GM12878 (cell line): ENCODE data around the gene DBNDD2.

Source experiments
- CTCF ChIP-seq, 3 experiments: IDR thresholded peaks in 2 of 3; conservative IDR thresholded peaks in 1 of 3; 2 replicates each; pipeline ENCODE4 v1.5.1; 2011; ENCODE audit warnings: low read depth in 3 of 3, low read length in 3 of 3, mild to moderate bottlenecking in 3 of 3, control low read depth in 2 of 3, moderate library complexity in 2 of 3, inconsistent platforms in 1 of 3, mixed read lengths in 1 of 3; ENCODE audit not compliant: control insufficient read depth in 2 of 3, insufficient read depth in 1 of 3; ENCODE audit errors: extremely low read depth in 1 of 3
- POLR2A ChIP-seq: IDR thresholded peaks from 2 replicates; pipeline ENCODE4 v1.6.1; 2011; ENCODE audit warnings: low read depth, mild to moderate bottlenecking, low read length

- TF ChIP-seq POLR2A, result no peak
- no peak for TF ChIP-seq CTCF (IDR thresholded peaks at IDR 0.05 in 2 of 3, conservative IDR thresholded peaks at IDR 0.05 in 1 of 3; ENCODE audit: control insufficient read depth in 2 of 3, extremely low read depth in 1 of 3, insufficient read depth in 1 of 3, low read depth in 3 of 3, low read length in 3 of 3)
Observed at GRCh38 chr20:45395114-45395415, 13.0 kb upstream of the DBNDD2 start.
